Stimulated activated CD4-positive, alpha-beta T cell treated with anti-CD3 and anti-CD28 coated beads, Interleukin-2, amount 100 ng/mL, for 48 hours (primary cell): ENCODE results near the gene JMJD6.
"Not testable (repeated sequence)": the region's sequence is repeated elsewhere in the genome, so short reads cannot be mapped to it uniquely, and the experiment has no call there.

Source experiments
- DNase-seq, 2 donors: peaks; one replicate each; pipeline ENCODE4 v3.0.0-alpha.2; 2020

Gene JMJD6

DNA sequence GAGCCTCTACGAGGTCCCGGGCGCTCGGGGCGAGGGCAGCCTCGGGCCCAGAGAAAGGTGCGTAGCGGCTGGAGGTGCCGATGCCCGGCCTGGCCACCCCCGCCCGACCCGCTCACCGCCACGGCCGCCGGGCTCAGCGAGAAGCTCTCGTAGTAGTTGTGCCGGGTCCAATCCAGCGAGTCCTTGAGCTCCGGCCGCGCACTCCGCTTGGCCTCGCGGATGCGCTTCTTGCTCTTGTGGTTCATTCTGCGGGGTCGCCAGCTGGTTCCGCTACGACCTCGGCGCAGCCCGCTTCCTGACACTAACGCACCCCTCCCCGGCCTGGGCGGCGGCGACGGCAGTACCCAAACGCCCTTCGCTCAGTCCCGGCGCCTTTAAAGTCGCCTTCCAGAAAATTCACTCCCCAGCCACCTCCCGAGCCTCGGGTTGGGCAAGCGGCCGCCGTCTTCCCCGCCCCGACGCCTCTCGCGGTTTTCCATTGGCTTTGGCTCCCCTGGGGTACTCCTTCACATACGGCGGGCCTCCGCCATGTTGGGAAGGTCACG is at the start of gene JMJD6:
Gene JMJD6 (minus strand): TSS at position 376 of the 545 bp plus-strand sequence. CDS start 131 bp downstream, at position 245.
- peak; percentile 86 to 87 for DNase-seq

DNA sequence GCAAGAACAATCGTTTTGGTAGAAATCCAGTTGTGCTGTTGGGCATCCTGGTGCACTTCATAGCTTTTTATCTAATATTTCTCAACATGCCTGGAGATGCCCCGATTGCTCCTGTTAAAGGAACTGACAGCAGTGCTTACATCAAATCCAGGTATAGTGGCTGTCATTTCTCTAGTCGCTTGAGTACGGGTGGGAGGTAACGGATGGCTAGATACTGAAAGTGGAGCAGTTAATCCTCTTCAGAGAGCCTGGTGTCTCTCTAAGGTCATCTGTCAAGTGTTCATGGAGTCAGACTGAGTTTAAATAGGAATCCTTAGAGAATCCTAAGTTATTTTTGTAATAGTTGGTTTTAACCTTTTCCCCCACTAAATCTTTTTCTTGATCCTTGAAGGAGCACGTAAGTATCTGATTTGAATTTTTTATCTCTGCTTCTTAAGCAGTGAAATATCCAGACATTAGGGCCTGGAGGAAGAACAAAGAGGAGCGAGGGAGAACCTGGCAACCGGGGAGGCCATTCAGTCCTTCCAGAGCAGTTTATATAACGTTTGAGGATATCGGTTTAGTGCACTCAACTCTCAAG is 48.7 kb upstream of the JMJD6 start:
- no peak for DNase-seq

DNA sequence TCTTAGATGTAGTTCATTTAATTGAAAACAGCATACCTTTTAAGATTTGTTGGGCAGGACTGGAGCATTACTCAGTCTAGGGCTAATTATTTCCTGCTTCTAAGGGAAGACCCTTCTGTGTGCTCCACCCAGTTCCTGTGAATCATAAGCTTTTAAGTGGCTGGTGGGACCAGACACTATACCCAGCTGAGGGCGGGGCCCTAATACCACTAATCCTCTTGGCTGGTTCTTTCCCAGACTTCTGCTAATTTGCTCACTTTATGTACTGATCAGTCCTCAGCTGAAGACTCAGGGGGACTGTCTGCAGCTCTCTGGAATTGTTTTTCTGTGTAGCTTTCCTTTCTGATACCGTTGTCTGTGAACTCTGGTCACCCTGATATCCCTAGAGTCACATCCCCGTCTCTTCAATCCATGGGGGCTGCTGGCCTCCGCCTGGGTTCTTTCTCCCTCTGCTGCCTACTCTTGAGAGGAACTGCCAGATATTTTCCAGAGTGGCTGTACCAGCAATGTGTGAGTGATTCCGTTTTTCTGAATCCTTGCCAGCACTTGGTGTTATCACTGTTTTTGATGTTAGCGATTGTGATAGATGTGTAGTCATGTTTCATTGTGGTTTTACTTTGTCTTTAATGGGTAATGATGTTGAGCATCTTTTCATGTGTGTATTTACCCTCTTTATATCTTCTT is 46.6 kb upstream of the JMJD6 start:
- peak in 1 of 2 donors; percentile 28 for DNase-seq

DNA sequence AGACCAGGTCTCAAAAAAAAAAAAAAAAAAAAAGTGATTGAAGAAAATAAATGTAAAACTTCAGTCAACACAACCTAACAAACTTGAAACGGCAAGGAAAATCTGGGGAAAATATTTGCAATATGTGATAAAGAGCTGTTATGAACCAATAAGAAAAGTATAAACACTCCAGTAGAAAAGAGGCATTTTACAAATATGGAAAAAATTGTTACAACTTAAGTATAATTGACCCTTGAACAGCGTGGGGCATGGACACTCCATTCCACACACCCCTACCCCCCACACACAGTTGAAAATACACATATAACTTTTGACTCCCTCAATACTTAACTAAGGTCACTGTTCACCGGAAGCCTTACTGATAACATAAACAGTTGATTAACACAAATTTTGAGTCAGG is 32.2 kb upstream of the JMJD6 start:
- DNase-seq, result no peak

DNA sequence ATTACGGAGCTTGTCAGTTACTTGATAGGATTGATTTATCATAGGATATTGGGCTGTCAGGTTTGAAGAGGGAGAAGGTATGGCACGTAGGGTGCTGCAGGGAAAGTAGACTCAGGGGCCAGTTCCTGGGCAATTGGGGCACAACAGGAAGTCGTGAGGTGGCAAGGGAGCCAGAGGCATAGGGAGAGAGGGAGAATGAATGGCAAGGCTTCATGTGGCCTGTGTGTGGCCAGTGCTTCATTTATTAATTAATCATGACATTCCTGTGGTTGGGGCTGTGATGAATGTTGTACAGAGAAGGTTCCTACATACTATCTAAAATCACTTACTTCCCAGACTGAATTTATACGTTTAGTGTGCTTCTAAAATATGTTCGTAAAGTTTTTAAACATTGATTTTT is 30.9 kb upstream of the JMJD6 start:
- no peak for DNase-seq

DNA sequence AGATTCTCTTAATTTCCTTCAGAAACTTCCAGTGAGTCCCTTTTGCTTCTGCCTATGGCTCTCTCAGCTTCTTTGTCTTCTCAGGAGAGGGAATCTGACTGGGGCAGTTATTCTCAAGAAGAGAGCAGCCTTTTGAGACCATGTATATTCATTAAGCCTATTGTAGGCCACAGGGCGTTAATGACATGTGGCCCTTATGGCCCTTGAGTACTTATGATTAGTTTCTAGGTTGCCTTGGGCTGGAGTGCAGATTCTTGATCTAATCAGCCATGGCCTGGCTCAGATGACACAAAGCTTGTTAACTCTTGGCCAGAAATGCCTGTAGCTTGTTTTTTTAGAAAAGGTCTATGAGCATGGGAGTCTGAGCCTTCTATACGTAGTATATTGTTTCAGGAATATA is 28.9 kb upstream of the JMJD6 start:
- no peak for DNase-seq

DNA sequence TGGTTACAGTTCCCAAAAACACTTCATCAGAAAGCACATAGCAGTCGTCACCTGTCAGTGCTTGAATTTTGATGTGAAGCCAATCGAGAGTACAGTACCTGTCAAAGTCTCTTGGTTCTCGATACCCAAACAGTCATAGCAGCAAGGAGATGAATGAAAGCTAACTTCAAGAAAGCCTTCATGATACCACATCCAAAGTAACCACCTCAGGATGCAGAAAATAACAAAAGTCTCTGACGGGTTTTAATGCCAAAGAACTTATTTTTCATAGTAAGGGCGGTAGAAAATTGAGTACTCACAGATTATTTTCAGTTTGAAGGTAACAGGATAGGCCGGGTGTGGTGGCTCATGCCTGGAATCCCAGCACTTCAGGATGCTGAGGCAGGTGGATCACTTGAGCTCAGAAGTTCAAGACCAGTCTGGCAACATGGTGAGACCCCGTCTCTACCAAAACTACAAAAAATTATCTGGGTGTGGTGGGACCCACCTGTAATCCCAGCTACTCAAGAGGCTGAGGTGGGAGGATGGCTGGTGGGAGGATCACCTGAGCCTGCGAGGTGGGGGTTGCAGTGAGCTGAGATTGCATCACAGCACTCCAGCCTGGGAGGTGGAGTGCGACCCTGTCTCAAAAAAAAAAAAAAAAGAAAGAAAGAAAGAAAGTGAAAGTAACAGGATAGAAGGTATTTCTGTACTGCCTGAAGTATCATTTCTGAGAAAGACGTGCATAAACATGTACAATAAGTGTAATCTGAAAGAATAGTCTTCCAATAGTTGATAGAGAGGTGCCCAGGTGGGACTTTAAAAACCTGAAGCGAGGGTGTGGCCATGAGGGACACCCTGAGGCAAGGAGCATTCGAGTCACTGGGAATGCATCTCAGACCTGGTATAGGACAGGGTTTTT is 26.9 kb upstream of the JMJD6 start:
- DNase-seq, result no peak

DNA sequence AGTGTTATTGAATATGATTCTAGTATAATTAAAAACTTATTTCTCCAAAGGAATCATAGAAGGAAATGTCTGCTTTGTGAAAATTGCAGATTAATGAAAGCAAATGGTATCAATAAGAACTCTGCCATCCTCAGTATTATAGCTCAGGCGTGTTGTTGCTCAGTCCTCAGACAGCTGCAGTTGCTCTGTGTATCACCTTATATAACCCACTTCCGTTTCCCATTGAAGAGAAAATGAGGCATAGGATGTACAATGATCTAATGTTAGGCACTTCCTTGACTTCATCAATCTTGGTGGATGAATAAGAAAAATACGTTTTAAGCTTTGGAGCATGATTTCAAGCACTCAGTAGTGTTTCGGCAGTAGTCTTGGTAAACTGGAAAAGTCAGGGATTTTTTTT is 25.6 kb upstream of the JMJD6 start:
- no peak for DNase-seq

DNA sequence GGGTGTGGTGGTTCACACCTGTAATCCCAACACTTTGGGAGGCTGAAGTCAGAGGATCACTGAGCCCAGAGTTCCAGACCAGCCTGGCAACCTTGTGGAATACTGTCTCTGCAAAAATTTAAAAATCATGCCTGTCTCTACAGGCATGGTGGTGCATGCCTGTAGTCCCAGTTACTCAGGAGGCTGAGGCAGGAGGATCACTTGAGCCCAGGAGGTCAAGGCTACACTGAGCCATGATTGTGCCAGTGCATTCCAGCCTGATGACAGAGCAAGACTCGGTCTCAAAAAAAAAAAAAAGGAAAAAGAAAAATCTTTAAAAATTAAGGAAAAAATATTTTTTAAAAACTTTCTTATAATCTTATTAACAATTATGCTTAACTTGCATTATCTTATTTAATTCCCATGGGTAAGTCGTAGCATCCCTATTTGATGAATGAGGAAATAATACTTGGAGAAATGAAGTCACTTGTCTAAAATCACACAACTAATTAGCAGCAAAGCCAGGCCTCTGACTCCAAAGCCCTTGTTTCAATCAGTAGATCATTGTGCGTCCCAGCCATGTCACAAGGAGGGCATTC is 25.1 kb upstream of the JMJD6 start:
- no peak for DNase-seq

DNA sequence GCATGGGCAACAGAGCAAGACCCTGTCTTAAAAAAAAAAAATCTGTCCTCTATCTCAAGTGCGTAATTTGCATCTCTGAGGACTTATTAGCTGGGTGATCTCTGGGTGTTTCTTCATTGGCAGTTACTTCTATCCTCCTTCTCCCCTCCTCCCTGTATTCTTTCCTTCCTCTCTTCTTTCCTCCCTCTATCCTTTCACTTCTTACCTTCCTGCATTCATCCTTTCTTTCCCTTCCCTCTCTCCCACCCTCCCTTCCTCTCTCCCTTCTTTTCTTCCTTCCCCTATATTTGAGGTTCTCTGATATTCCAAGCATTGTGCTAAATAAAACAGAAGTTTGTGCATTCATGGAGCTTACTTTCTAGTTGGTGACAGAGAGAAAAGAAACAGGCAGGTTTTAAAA is 22.3 kb upstream of the JMJD6 start:
- no peak for DNase-seq

DNA sequence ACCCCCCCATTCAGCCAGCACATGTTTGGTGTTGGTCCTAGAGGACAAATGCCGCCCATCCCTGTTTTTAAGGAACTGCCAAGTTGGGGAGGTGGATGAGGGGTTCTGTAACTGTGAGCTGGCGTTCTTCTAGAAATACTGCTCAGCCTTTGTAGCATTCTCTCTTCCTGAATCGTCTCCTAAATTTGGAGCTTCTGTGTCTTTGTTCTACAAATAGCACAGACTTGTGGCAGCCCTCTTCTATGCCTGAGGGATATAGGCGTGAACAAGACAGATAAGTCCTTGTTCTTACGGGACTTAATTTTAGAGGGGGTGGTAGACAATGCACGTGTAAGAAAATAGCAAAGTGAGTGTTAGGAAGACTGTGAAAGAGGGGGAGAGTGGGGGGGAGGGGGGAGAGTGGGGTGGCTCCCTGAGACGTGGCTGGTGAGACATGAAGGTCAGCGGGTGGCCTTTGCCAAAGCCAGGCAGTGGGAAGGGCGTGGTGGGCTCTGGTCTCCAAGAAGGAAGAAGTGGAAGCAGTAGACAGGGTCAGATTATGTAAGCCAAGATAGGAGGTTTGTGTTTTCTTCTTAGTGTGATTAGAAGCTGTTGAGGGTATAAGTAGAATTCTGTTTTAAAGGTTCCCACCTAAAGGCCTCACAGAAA is 21.4 kb upstream of the JMJD6 start:
- DNase-seq, result no peak

DNA sequence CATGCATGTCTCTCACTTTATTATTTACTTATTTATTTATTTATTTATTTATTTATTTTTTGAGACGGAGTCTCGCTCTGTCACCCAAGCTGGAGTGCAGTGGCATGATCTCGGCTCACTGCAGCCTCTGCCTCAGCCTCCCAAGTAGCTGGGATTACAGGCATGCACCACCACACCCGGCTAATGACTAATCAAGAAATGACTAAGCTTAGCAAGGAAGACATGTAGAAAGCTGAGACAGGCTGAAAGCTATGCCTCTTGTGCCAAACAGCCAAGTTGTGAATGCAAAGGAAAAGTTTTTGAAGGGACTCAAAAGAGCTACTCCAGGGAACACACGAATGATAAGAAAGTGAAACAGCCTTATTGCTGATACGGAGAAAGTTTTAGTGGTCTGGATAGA is 19.4 kb upstream of the JMJD6 start:
- not testable (repeated sequence) for DNase-seq

DNA sequence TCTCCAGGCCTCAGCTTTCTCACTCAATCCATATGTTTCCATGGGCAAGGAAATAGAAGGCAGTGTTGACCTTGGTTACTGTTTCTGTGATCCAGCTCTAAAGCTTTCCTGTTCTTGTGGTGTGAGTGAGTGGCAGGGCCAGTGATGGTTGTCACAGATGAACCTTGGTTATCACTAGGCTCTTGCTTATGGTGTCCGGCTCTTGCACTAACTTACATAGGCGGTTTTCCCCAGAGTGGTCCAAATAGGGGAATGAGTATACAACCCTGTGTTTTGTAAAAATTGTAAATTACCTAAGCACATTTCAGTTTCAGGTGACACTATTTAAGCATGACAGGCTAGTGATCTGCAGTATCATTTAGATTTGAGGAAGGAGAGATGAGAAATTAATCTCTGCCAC is 18.3 kb upstream of the JMJD6 start:
- DNase-seq, result no peak

DNA sequence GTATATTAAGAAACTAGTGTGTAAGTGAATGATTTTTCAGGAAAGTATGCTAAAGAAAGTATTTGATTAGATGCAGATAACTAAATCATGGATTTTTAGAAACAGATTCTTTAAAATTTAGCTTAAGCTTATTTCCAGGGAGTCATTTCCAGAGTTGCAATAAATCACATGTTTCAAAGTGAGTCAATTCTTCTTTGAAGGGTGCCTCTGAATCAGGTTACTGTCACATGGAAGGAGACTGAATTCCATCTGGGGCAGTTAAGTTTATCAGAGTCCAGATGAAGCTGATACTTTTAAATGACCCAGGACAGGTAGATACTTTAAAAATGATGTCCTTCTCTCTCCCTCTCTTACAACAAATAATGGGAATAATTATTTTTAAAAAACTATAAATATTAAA is 16.6 kb upstream of the JMJD6 start:
- DNase-seq, result no peak

DNA sequence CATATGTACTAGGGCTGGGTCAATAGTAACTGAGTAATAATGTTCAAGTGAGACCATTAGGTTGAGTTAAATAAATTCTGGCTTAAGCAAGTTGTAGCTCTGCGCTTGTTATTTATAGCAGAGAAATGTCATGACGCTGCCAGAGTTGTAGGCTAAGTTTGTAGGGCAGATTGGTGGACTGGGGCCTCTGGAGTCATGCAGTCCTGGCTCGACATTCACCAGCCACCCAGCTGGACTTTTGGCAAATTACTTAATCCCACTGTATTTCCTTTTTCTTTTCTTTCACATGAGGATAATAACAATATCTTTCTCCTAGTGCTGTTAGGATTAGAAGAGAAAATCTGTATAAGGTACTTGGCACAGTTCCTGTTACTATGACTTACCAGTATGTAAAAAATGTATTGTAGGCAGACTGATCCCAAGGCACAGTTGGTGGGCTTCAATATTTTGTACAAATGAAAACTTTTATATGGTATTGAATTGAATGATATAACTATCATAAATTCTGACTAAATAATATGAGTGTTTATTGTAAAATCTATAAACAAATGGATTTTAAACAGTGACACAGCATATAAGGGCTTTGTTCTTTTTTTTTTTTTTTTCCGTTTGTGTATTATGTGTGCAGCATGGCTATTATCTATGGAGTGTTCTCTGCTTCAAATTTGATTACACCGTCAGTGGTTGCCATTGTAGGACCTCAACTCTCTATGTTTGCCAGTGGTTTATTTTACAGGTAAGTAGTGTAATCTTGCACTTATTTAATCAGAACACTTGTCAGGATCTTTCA is 14.1 kb upstream of the JMJD6 start:
- no peak for DNase-seq

DNA sequence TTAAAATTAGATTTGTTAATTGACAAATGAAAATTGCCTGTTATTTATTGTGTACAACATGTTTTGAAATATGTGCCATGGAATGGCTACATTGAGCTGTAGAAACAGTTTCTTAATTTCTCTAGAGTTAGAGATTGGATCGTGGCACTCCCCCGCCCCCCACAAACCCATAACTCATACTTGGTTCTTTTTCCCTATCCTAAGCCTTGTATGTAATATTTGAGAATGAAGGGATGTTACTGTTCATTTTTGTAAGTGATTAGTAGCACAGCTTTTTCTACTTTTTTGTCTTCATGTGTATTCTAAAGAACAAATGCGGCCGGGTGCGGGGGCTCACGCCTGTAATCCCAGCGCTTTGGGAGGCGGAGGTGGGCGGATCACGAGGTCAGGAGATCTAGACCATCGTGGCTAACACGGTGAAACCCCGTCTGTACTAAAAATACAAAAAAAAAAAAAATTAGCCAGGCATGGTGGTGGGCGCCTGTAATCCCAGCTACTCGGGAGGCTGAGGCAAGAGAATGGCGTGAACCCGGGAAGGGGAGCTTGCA is 13.2 kb upstream of the JMJD6 start:
- DNase-seq, result not testable (repeated sequence)

DNA sequence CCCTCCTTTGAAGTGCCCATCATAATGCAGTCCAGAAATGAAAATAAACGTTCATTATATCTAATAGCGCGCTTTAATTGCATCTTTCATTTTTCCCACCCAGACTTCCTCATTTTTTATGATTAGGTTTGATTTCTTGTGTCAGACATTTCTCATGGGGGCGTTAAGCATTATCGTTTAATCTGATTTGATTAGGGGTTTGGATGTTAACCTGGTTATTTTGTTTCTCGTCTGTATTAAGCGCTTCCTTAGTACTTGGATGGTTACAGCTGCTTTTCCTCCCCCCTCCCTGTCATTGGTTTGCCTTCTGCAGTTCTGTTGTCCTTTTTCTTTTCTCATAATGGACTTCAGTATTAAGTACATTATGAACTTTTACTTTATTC is 12.1 kb upstream of the JMJD6 start:
- DNase-seq, result no peak

DNA sequence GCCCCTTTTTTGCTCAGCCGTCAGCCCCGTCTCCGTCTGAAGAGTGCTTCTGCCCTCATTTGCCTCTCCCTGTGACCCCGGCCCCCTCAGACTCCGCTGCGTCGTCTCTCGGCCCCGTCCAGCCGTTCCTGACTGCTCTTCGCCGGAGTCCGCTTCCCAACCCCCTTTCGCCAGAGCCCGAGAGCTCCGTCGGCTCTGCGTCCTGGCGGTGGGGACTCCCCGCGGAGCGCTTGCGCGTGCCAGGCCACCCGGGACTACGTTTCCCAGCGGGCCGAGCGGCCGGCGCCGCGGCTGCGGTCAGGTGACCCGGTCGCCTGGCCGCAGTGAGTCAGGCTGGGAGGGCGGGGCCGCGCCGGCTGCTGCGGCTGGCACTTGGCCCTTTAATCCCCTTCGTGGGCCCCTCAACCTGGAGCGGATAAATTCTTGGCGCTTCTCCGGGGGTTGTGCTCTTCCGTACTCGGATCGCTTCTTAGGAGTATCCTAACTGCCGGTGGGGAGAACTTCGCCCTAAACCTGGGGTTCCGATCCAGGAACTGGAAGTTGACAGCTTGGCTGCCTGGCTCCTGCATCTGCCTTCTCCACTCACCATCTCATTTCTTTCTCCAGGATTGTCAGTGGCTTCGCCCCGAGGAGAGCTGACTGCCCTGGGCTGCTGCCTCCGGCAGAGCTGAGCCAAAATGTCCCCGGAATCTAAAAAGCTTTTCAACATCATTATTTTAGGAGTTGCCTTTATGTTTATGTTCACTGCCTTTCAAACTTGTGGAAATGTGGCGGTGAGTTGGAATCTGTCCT is 11.5 kb upstream of the JMJD6 start, which contains the start of gene MFSD11:
Gene MFSD11 (plus strand): TSS at position 444 of the 792 bp plus-strand sequence. CDS start 234 bp downstream, at position 678.
- DNase-seq, result peak; percentile 81 to 88

DNA sequence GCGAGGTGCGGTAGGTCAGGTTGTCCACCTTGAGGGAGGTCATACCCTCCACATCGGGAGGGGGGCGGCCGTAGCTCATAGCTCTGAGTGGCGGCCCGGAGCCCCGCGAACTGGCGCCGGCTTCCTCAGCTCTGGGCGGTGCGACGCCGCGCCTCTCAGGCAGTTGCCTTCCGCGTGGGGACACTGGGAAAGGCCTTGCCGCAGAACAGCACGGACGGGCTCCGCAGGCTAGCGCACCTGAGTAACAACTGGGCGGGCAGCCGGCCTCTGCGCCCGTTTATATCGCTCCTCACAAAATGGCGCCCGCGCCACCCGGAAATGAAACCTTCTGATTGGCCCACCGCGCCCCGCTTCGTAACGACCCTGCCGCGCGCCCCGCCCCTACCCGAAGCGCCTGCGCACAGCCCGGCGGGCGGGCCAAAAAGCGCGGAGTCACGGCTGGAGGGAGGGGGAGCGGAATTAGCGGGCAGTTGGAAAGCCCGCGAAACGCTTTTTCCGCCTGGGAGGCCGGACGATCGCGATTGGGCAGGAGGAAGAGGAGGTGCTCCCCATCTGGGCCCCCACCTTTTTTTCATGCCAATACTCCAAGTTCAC is 10.8 kb upstream of the JMJD6 start, which contains the start of gene SRSF2:
Gene SRSF2 (minus strand): TSS at position 250 of the 594 bp plus-strand sequence. CDS start 171 bp downstream, at position 79.
- peak; percentile 96 to 98 for DNase-seq
